HepG2 (cell line): ENCODE data around the gene CNEP1R1. TPM values are rescaled to one million over a fixed set of nuclear protein-coding genes. Genes with fewer than 3 reads are reported as not detected.

Experiments used
- ADNP ChIP-seq: sonication (generic); formaldehyde crosslinking; IDR thresholded peaks from 2 replicates; pipeline ENCODE4 v1.4.0; 2020; ENCODE audit warnings: missing genetic modification reagents
- BCL6 ChIP-seq: IDR thresholded peaks from 2 replicates; pipeline ENCODE4 v1.6.1; 2016; ENCODE audit warnings: missing genetic modification reagents, missing compliant biosample characterization
- CHD2 ChIP-seq: IDR thresholded peaks from 2 replicates; pipeline ENCODE4 v1.6.1; 2011; ENCODE audit warnings: low read depth, low read length, improper control_type of control experiment
- ETV5 ChIP-seq: IDR thresholded peaks from 2 replicates; pipeline ENCODE4 v1.6.1; 2018; ENCODE audit warnings: missing biosample characterization, missing genetic modification reagents, inconsistent platforms, borderline replicate concordance
- GLI4 ChIP-seq: sonication (generic); formaldehyde crosslinking; IDR thresholded peaks from 2 replicates; pipeline ENCODE4 v1.5.1; 2020; ENCODE audit warnings: missing genetic modification reagents, mild to moderate bottlenecking, moderate library complexity, borderline replicate concordance
- IRF1 ChIP-seq: sonication (generic); formaldehyde crosslinking; IDR thresholded peaks from 2 replicates; pipeline ENCODE4 v1.4.0; 2020; ENCODE audit warnings: low read depth, mild to moderate bottlenecking, missing genetic modification reagents
- KAT8 ChIP-seq: IDR thresholded peaks from 2 replicates; pipeline ENCODE4 v1.6.1; 2016; ENCODE audit warnings: missing genetic modification reagents, missing compliant biosample characterization
- KLF13 ChIP-seq: sonication (generic); formaldehyde crosslinking; IDR thresholded peaks from 2 replicates; pipeline ENCODE4 v1.4.0; 2020; ENCODE audit warnings: mild to moderate bottlenecking, missing genetic modification reagents
- PBX3 ChIP-seq: sonication (generic); formaldehyde crosslinking; IDR thresholded peaks from 2 replicates; pipeline ENCODE4 v1.8.1; 2023; ENCODE audit warnings: missing genetic modification reagents, inconsistent platforms, borderline replicate concordance
- POLR2AphosphoS2 ChIP-seq: IDR thresholded peaks from 2 replicates; pipeline ENCODE4 v1.6.1; 2011; ENCODE audit warnings: low read depth, low read length, improper control_type of control experiment
- RNF2 ChIP-seq: fragments of 450-650 bp; conservative IDR thresholded peaks from 2 replicates; pipeline ENCODE4 v1.6.1; 2016; ENCODE audit warnings: low read depth
- SP140L ChIP-seq: sonication (generic); formaldehyde crosslinking; IDR thresholded peaks from 2 replicates; pipeline ENCODE4 v1.4.0; 2020; ENCODE audit warnings: missing genetic modification reagents, borderline replicate concordance
- SP4 ChIP-seq: sonication (generic); formaldehyde crosslinking; IDR thresholded peaks from 2 replicates; pipeline ENCODE4 v1.8.1; 2023; ENCODE audit warnings: mild to moderate bottlenecking, missing genetic modification reagents
- TAF15 ChIP-seq: fragments of 200-400 bp; formaldehyde crosslinking; IDR thresholded peaks from one replicate; pipeline ENCODE4 v1.6.1; 2018; ENCODE audit warnings: mild to moderate bottlenecking, low read depth, low read length; ENCODE audit not compliant: poor library complexity, severe bottlenecking
- ZBTB21 ChIP-seq: sonication (generic); formaldehyde crosslinking; IDR thresholded peaks from 2 replicates; pipeline ENCODE4 v1.4.0; 2020; ENCODE audit warnings: missing genetic modification reagents
- ZBTB44 ChIP-seq: sonication (generic); formaldehyde crosslinking; IDR thresholded peaks from 2 replicates; pipeline ENCODE4 v1.4.0; 2020; ENCODE audit warnings: missing genetic modification reagents
- ZBTB7A ChIP-seq: sonication (generic); formaldehyde crosslinking; IDR thresholded peaks from 2 replicates; pipeline ENCODE4 v1.8.0; 2022; ENCODE audit warnings: mild to moderate bottlenecking, missing genetic modification reagents
- ZFP36 ChIP-seq: fragments of 150-350 bp; IDR thresholded peaks from 2 replicates; pipeline ENCODE4 v1.6.1; 2018; ENCODE audit warnings: borderline replicate concordance, low read length, low read depth; ENCODE audit not compliant: partially characterized antibody
- ZFX ChIP-seq: sonication (generic); formaldehyde crosslinking; IDR thresholded peaks from 2 replicates; pipeline ENCODE4 v1.4.0; 2020; ENCODE audit warnings: mild to moderate bottlenecking, low read depth, missing genetic modification reagents, moderate library complexity
- ZNF10 ChIP-seq: sonication (generic); formaldehyde crosslinking; IDR thresholded peaks from 2 replicates; pipeline ENCODE4 v1.4.0; 2020; ENCODE audit warnings: mild to moderate bottlenecking, low read depth, missing genetic modification reagents, borderline replicate concordance
- ZNF557 ChIP-seq: sonication (generic); formaldehyde crosslinking; IDR thresholded peaks from 2 replicates; pipeline ENCODE4 v1.4.0; 2020; ENCODE audit warnings: missing genetic modification reagents
- ZNF572 ChIP-seq: sonication (generic); formaldehyde crosslinking; IDR thresholded peaks from 2 replicates; pipeline ENCODE4 v1.5.1; 2020; ENCODE audit warnings: mild to moderate bottlenecking, missing genetic modification reagents
- ZNF577 ChIP-seq: sonication (generic); formaldehyde crosslinking; IDR thresholded peaks from 2 replicates; pipeline ENCODE4 v1.4.0; 2020; ENCODE audit warnings: mild to moderate bottlenecking, low read depth, missing genetic modification reagents, borderline replicate concordance
- ZNF607 ChIP-seq: sonication (generic); formaldehyde crosslinking; IDR thresholded peaks from 2 replicates; pipeline ENCODE4 v1.5.1; 2020; ENCODE audit warnings: missing genetic modification reagents, mild to moderate bottlenecking, borderline replicate concordance
- polyA plus RNA-seq, 8 experiments: library from polyadenylated mRNA; depleted of rRNA in 3 of 8; stranded (reverse) in 7 of 8; unstranded in 1 of 8; fragments of >200 nt; fragmentation: Illumina TruSeq in 4 of 8; extraction: Trizol in 4 of 8; gene quantifications; 2 replicates each; pipeline versions ENCODE4 v1.2.1 to v1.2.3, GENCODE V29; 2011 to 2016; ENCODE audit warnings: low read depth in 4 of 8, missing spikeins in 1 of 8, mixed read lengths in 1 of 8; ENCODE audit not compliant: insufficient read depth in 1 of 8
- total RNA-seq, 5 experiments: library from RNA; depleted of rRNA; stranded (reverse); fragments of >200 nt; fragmentation: Illumina TruSeq; extraction: Trizol; gene quantifications; 2 replicates each; pipeline ENCODE4 v1.2.3, GENCODE V29; 2016; ENCODE audit warnings: low read depth in 1 of 5
- TF ChIP-seq, protein P1 (sequence below): sonication (generic); formaldehyde crosslinking; IDR thresholded peaks from 2 replicates; pipeline ENCODE4 v1.4.0; 2020; ENCODE audit warnings: mild to moderate bottlenecking, missing genetic modification reagents

CNEP1R1 gene
- total and polyA plus RNA-seq, 2 of the 13 experiments (the other 11 are each of a cell fraction or from before 2014, with no cell fraction given) = 23.6 to 26.8 TPM

DNA sequence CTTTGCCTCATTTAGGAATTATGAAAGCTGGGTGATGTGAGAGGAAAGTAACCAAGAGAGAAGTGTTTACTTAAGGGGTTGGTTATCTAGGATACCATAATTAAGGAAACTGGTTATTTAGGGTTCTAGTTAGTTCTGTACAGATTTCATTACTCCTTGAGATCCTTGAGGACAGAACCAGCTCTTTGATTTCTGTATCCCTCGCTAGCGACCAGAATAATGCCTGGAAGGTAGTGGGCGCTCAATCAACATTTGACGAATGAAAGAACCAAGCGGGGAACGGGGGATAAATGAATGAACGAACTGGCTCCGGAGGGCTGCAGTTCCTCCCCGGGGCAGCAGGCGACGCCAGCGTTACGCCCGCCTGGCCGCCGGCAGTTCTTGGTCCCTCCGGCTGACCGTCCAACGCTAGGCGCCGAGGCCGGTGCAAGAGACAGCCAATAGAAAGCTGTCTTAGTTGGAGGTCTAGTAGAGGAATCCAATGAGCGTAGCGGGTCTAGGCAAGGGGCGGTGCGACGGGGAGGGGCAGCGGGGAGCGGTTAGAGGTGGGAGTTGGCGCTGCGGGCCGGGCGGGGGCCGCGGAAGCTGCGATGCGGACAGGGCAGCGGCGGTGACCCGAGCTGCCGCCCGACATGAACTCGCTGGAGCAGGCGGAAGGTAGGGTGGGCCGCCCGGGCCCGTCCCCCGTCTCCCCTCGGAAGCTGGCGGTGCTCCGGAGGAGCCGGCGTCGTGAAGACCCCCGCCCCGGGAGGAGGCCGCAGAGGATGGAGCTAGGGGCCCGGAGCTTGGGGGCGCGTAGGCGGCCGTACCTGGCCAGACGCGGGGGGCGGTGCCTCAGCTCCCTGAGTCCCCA lies at the start of gene CNEP1R1 (continued):
- TF ChIP-seq ZNF557 (CRISPR knock-in tag) = 0 out of 2 replicates have a peak, but pooled peaks have one; percentile 34
- TF ChIP-seq PBX3 (CRISPR knock-in tag) = no peak
- TF ChIP-seq ZFX (CRISPR knock-in tag) = peak; percentile 97
- no peak; the same call in 1 of the 2 replicates for TF ChIP-seq IRF1 (CRISPR knock-in tag)
- TF ChIP-seq ZBTB44 (CRISPR knock-in tag) = no peak
- TF ChIP-seq CHD2 = peak; percentile 68; the same call in 1 of the 2 replicates
- no peak for TF ChIP-seq ZNF577
- peak; percentile 100 for TF ChIP-seq SP4
- no peak for TF ChIP-seq ZFP36
- TF ChIP-seq ZNF607 (CRISPR knock-in tag) = peak; percentile 82; the same call in 1 of the 2 replicates
- peak; percentile 46 for TF ChIP-seq TAF15
- TF ChIP-seq SP140L (CRISPR knock-in tag) = peak; percentile 39; the same call in 1 of the 2 replicates
- TF ChIP-seq RNF2 = peak; percentile 73; the same call in 1 of the 2 replicates
- peak; percentile 95 for TF ChIP-seq KAT8 (CRISPR knock-in tag)
- peak; percentile 76 for TF ChIP-seq ETV5 (CRISPR knock-in tag)
- TF ChIP-seq KLF13 = peak; percentile 73; the same call in 1 of the 2 replicates
- TF ChIP-seq ADNP (CRISPR knock-in tag) = no peak
- TF ChIP-seq, protein P1, sequence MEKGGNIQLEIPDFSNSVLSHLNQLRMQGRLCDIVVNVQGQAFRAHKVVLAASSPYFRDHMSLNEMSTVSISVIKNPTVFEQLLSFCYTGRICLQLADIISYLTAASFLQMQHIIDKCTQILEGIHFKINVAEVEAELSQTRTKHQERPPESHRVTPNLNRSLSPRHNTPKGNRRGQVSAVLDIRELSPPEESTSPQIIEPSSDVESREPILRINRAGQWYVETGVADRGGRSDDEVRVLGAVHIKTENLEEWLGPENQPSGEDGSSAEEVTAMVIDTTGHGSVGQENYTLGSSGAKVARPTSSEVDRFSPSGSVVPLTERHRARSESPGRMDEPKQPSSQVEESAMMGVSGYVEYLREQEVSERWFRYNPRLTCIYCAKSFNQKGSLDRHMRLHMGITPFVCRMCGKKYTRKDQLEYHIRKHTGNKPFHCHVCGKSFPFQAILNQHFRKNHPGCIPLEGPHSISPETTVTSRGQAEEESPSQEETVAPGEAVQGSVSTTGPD = no peak
- peak; percentile 58; the same call in 1 of the 2 replicates for TF ChIP-seq BCL6 (CRISPR knock-in tag)
- peak; percentile 71 for TF ChIP-seq ZNF572 (CRISPR knock-in tag)
- no peak for TF ChIP-seq GLI4 (CRISPR knock-in tag)
- TF ChIP-seq ZNF10 (CRISPR knock-in tag) = no peak
- no peak for TF ChIP-seq ZBTB21 (CRISPR knock-in tag)
- TF ChIP-seq ZBTB7A = peak; percentile 73
- TF ChIP-seq POLR2AphosphoS2 = no peak
